ENCODE measurements around the gene RUBCN.
"Not testable (repeated sequence)": the region's sequence is repeated elsewhere in the genome, so short reads cannot be mapped to it uniquely, and the experiment has no call there.

- not testable (repeated sequence) for TF ChIP-seq CTCF, POLR2A, POLR2AphosphoS5, EP300 (IDR thresholded peaks at IDR 0.05)
These were observed 109.4 kb downstream of the RUBCN start for GRCh38 chr3:197627158-197627771.

Measured in gastroesophageal sphincter (tissue), 3 donors.